ENCODE measurements around the gene HACD4.

The HACD4 gene, protein sequence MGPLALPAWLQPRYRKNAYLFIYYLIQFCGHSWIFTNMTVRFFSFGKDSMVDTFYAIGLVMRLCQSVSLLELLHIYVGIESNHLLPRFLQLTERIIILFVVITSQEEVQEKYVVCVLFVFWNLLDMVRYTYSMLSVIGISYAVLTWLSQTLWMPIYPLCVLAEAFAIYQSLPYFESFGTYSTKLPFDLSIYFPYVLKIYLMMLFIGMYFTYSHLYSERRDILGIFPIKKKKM

GRCh38 chr9:21031091-21031807, at the start of gene HACD4:
Gene HACD4 (minus strand): TSS chr9:21031640. CDS start chr9:21031590, 50 bp downstream.
- DNase-seq, result peak; percentile 46

DNA sequence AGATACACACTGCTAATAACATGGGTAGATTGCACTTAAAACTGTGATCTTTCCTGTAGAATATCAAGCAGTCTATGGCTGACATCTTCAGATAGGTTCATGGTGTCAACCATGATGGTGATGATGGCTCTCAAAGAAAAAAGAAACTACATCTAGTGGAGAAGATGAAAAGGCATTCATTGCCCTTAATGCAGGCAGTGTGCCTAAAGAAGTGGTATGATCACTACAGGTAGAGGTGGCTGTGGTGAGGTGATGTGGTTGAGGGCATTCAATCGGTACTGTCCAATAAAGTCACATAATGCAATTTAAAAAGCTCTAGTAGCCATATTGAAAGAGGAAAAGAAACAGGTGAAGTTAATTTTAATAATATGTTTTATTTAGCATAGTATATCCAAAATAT, 49.4 kb upstream of the HACD4 start:
- no peak for DNase-seq

DNA sequence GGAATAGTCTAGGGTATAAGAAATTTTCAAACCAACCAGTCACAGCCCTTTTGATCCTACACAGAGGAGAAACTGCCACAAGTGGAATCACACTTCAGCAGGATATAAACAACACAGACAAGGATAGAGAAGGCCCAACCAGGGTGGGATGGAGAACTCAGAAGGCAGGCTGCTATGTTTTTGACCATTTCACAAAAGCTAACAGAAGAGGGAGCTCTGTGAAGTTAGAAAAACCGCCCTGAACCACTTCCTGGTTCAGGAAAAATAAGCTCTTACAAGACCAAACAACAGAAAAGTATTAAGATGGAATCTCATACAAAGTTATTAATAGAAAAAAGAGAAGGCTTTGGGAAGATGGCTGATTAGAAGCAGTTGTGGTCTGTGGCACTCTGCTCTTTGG, 47.3 kb upstream of the HACD4 start:
- DNase-seq, result no peak

- no peak for DNase-seq
Observed at GRCh38 chr9:21077781-21078180, 46.3 kb upstream of the HACD4 start, which contains the start of gene IFNB1. Gene IFNB1 (minus strand): TSS chr9:21077942. CDS start chr9:21077869, 73 bp downstream.

GRCh38 chr9:21075484-21075883, 44.0 kb upstream of the HACD4 start:
- DNase-seq, result no peak

DNA sequence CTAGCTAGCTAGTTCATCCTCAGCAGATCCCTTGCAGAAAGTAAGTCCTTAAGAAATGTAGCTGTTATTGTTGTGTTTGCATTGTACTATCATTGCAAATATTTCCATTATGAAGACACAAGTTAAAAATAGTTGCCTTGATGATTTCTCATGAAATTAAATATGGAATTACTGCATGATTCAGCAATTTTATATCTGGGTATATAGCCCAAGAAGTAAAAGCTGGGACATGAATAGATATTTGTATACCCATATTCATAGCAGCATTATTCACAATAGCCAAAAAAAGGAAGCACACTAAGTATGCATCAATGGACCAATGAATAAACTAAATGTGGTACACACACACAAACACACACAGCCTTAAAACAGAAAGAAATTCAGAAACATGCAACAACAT, 39.5 kb upstream of the HACD4 start:
- no peak for DNase-seq

- DNase-seq, result no peak
Observed at GRCh38 chr9:21070171-21070571, 38.7 kb upstream of the HACD4 start.

DNA sequence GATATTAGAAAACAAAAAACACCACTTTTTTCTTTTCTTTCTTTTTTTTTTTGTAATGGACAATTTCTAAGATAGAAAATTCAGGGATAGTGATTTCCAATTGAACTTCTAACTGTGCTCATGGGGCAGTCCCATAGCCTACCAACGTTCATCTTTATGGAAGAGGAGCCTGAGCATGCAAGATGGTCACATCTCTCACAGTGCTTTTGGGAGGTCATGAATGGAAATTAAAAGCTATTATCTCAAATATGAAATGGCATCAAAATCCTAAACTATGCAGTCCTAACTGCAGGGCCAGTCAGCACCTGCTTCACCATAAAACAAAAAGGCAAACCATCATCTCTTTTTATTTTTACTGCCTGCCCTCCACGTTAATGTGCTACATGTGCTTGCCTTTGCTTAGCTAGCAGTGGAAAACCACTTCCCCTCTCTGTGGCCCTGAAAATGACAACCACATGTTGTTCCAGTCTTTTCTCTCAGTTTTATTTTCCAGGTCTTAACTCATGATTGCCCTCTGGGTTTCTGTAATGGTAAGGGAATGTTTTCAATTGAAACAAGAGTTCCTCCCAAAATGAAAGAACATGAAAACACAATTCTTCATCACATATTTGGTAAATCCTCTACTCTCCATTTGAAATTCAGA, 29.6 kb upstream of the HACD4 start:
- no peak for DNase-seq

- DNase-seq, result no peak
Observed at GRCh38 chr9:21056931-21057330, 25.5 kb upstream of the HACD4 start.

GRCh38 chr9:21053851-21054250, 22.4 kb upstream of the HACD4 start:
- DNase-seq, result no peak

GRCh38 chr9:21047281-21047691, 15.8 kb upstream of the HACD4 start:
- DNase-seq, result no peak

DNA sequence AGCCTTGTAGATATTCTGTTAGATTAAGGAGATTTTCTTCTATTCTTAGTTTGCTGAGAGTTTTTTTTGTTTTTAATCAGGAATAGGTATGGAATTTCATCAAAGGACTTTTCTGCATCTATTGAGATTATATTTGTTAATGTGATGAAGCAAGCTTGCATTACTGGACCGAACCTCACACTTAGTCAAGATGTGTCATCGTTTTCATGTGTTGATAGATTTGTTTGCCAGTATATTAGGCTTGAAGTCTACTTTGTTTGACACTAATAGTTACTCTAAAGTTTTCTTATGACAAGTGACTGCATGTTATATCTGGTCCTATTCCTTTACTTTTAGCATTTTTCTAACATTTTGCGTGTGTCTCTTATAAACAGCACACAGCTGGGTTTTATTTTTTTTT, 12.4 kb upstream of the HACD4 start:
- DNase-seq, result no peak

DNA sequence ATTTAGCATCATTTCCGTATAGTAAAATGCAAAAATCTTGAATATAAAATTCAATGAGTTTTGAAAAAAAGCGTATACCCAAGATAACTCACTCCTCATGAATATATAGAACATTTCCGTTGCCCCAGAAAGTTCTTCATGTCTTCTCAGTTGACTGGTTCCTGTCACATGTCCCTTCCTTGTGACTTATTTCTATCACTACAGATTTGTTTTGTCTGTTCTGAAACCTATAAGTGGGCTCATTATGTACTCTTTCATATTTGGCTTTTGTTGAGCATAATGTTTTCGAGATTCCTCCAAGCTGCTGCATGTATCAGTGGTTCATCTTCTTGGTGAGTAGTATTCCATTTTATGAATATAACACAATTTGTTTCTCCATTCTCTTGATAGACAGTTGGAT, 11.0 kb upstream of the HACD4 start:
- DNase-seq, result no peak

DNA sequence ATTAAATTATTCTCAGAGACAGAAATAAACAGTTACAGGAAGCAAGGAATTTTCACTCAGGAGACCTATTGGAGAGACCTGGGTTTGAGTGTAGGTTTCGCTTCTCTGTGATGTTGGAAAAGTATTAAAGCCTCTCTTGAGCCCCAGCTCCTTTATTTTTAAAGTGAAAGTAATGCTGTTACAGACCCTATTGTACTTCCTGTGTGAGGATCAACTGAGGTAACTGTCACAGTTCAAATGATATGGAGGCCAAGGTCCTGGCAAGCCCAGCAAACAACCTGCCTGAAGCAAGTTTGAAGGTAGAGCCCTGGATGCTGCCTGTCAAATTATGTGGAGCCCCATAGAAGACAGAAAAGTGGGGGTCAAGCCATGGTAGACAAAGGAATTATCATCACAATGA, 7.9 kb upstream of the HACD4 start:
- DNase-seq, result no peak

DNA sequence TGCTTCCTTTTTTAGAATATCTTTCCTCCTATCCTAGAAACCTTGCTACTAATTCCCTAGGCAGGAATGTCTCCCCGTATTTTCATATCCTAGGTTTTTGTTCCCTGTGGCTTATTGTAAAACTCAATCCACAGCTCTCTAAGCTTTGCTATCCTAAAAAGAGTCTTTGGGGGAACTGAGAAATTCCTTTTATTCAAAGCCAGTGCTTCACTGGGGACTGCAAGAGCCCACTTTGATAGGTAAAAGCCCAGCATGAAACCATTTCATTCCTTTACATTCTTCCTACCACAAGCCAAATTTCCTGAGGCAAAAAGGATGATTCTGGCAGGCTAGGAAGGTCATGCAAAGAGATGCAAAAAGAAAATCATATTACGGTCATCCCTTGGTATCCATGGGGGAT, 5.8 kb upstream of the HACD4 start:
- DNase-seq, result no peak

DNA sequence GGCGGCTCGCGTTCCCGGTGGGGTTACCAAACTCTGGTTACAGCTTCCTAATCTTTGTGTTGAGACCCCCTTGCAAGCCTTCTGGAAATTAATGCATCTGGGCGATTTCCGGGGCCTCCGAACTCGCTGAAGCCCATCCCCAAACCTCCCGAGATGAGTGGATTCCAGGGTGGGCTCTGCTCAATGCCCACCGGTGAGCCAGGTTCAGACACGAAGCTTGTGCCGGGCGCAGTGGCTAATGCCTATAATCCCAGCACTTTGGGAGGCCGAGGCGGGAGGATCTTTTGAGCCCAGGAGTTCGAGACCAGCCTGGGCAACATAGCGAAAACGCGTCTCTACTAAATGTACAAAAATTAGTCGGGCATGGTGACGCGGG, 356 bp upstream of the HACD4 start:
- DNase-seq, result no peak

- DNase-seq, result no peak
Observed at GRCh38 chr9:21030389-21031035, 928 bp downstream of the HACD4 start.

- no peak for DNase-seq
Observed at GRCh38 chr9:21029661-21030060, 1.8 kb downstream of the HACD4 start.

- DNase-seq, result no peak
Observed at GRCh38 chr9:21028466-21028865, 3.0 kb downstream of the HACD4 start.

DNA sequence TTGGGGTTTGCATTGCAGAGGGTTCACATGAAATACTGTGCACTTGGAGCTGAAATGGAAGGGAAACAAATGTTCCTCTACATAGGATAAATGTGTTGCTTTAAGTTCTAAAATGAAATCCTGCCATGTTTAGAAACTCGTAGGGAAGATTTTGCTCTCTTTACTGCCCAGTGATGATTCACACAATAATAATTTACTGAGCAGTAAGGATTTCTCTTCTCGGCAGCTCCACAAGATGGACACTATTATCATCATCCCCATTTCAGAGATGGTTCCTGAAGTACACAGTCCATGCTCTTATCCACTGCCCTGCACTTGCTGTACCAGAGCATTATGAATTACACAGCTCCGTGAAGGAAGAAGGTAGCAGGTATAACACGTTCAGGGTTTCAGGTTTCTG, 4.1 kb downstream of the HACD4 start:
- no peak for DNase-seq

DNA sequence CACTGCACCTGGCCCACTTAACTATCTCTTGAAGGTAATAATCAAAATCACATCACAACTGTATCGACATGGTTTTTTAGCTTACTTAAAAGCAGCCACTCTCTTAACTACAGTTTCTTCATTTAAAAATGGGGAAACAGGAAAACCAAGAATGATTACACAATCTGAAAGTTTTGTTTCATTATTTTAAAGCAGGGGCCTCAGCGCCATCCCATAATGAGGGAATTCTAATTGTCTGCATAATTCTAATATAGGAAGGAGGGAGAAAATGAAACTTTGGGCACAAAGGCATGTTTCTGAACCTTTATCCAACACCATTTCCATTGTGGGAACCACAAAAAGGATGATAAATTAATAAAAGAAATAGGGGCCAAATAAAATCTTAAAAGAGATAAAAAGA, 7.6 kb downstream of the HACD4 start:
- DNase-seq, result no peak

DNA sequence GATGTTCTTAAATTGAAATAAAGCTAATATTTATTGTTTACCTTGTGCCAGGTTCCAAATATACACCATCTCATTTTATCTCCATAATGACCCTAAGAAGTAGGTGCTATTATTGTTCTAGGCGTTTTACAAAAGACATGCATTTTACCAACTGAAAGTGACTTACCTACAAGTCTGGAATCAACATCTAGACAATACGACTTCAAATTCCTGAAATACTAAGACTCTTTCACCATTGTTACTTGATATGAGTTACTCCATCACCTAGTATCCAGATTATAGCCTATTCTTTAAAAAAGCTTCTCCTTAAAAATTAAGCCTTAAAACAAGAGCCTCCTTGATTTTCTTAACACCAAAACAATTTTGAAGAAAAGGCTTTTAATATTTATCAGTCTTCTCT, 13.3 kb downstream of the HACD4 start:
- no peak for DNase-seq

DNA sequence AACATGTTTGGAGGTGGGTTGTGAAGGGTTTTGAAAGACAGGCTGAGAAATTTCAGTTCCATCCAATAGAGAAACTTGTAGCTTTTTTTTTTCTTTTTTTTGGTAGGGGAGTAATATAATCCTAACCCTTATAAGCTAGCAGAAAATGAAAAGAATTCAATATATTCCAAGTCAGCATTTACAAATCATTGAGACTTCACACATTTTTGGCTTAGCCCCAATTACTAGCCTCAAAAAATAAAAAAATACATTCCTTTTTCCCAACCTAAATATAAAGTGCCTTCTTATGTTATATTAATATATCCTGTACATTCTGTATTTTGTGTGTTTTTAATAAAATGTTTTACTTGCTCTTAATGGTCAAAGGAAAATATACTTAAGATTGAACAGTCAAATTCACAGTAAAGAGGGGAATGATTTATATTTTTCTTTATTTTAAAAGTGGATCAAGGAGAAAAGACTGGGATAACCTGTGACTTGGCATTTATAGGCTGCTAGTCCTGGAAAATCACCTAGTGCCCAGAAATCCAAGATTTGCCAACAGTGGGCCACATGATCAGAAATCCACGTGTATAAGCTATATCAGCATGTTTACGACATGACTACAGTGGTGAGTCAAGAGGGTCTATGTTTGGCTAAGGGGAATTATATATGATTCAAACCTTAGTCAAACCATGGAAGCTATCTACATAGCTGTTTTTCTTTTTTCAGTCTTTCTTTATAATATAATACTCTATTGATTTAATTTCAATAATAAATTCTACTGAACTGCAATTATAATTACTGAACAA, 14.5 kb downstream of the HACD4 start:
- no peak for DNase-seq

Measured in NCI-H1092 treated with DMSO at 0.1 percent for 48 hours (cell line).